GM19240 (cell line): ENCODE data around the gene SYPL1.

Source experiments
- DNase-seq: peaks from one replicate; pipeline ENCODE4 v3.0.0; 2011; ENCODE audit warnings: low spot score; ENCODE audit not compliant: insufficient read length

Gene SYPL1

DNA sequence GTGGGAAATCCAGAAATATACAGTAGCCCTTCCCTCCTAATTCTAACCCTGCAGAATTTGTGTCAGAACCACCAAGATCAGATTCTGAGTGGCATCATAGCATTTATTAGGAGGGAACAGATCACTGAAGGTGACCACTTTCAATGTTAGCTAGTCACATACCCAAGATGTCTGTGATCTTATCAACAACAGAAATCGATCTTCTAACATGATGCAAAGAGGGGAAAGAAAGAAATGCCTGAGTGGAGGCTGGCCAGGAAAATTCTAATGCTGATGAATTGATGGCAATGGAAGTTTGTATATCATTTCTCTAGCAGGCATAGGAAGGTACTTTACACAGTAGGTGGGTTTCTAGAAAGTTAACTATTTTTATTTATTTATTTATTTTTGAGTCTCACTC lies 10.6 kb upstream of the SYPL1 start:
- DNase-seq: no peak

DNA sequence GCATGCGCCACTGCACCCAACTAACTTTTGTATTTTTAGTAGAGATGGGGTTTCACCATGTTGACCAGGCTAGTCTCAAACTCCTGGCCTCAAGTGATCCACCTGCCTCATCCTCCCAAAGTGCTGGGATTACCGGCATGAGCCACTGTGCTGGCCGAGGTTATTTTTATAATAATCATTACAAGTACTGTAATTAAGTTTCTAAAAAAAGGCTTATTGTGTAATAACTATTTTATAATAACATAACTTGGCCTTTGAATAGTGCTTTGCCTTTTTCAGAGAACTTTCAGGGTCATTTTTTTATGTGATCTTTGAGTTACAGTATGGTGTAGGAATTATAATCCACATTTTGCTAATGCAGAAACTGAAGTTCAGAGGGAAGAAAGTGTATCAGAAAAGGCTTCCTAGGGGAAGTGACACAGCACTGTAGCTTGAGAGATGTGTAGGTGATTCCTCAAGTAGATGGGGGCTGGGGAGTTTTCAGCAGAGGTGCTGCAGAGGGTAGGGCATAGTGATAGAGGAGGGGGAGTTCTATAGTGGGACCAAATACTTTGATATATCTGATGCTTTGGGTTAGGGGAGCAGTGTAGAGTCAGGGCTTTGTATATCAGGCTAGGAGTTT lies 9.2 kb upstream of the SYPL1 start:
- DNase-seq: no peak

DNA sequence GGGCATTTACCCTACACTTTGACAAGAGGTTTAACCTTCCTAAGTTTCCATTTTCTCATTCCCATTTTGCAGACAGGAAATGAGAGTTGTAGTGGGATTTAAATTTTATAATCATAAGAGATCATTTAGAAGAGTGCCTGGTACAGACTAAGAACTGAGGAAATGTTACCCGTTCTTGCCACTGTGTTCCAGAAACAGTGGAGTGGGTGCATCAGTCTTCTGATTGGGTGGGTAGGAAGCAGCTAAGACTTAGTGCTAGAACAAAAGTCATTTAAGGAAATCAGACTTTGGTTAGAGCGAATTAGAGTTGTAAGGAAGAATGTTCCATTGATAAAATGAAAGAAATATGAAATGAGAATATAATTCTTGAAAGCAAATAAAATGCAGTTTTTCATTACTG lies 8.4 kb upstream of the SYPL1 start:
- DNase-seq: no peak

DNA sequence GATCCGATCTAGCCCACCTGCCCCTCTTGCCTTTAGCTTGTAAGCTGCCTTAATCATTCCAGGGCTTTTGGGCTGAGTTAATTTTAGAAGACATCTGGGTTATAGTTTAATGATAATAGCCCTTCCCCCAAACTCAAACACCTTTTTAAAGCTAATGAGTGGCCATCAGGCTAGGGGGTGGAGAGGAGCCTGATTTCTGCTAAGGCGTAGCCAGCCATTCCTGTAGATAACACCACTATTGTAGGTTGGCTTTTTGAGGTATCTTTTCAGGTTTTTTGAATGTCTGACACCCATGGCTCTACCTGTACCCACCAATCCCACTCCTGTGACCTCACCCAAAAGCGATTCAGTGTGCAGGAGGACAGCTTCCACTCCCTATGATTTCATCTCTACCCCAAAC lies 7.6 kb upstream of the SYPL1 start:
- no peak for DNase-seq

DNA sequence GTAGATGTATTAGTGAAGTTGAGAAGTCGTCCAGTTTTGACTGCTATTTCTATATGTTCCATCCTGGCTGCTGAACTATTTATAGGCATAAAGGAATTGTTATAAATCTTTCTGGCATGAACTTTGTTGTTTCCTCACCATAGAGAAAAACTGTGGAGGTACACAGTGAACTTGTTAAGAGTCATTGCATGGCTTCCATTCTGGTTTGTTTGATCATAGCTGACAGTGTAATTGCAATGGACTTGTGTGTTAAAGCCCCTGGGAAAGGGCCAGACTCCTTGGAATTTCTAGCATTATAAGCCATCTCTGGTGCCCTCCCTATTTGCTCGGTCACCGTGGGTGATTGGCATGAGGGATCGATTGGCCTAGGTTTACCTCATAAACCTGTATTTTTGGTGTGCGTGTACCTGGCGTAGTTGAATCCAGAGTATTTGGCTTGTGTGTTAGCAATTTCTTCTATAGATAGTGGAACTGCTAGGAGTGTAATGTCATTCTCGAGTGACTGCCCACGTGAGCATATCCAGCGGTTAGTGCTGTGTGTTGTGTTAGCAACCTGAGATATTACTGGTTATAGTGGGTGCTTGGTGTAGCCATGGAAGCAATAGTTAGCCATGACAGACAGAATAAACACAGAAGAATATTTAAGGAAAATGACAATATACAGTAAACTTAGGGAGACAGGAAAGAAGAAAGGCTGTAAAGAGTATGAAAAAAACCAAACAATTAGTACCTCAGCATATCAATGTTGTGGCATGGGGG lies 5.9 kb upstream of the SYPL1 start:
- DNase-seq: no peak

DNA sequence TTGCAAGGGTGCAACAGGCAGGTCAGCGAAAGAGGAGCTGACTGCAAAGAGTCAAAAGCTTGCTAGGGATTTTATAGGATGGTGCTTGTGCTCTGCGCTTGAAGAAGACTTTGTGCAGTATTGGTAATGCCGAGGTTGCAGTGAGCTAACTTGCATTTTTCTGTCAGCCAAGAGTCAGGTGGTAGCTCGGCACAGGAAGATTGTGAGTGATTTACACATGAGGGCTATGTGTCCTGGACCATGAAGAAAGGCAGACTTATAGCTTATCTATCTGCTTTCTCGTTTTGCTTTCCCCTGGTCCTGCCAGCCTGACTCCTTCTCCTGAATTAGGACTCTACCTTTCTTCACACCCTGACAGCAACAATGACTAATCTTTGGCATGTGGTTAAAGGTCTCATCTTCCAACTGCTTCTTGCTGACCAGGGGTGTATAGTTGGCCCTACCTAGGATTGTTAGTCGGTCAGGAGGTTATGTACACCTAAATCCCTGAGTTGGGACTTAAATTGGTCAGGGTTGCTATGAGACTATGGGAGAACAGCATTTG lies 4.1 kb upstream of the SYPL1 start:
- DNase-seq: no peak

DNA sequence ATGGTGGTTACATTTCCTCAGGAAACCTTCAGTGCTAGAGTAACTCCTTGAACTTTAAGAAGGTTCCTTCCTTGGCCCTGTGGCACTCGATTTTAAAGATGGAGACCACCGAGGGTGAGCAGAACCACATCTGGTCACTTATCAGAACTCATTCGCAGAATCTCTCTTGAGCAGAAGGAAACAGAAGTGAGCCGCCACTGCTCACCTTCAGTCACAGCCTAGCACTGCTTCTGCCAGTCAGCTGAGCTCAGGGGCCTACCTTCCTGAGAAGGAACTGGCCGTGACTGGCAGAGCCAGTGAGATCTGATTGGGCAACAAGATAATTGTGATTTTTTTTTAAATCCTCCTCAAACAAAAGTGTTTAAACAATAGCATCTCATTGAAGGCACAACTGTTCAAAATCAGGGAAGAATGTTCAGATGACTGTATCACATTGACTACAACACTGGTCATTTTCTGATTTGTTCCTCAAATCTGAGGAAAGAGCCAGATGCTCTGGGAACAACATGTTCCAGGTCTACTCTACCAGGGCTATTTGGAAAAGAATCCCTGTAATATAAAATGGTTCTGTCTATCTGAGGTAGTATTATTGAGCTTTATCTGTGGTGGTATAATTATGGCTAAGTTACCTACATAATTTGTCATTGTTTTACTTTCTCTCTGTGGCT lies 2.7 kb upstream of the SYPL1 start:
- no peak for DNase-seq

DNA sequence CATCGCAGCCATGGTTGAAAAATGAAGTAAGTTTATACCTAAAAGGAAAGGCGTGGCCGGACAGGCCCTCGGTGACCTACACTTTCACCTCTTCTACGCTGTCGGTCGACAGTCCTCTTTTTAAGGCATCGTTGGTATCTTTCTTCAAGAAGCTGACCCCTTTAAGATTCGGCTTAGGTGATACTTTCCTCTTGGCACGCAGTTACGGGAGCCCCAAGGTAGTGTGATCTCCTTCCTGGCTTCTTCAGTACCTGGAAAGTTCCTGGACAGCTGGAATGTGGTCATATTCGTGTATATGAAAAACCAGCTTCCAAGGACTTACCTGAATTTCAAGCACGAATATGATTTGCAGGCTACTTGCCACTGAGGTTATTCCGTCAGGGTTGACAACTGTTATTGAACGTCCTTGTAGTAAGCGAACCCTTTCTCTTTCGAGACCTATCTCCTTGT lies 885 bp upstream of the SYPL1 start:
- no peak for DNase-seq

DNA sequence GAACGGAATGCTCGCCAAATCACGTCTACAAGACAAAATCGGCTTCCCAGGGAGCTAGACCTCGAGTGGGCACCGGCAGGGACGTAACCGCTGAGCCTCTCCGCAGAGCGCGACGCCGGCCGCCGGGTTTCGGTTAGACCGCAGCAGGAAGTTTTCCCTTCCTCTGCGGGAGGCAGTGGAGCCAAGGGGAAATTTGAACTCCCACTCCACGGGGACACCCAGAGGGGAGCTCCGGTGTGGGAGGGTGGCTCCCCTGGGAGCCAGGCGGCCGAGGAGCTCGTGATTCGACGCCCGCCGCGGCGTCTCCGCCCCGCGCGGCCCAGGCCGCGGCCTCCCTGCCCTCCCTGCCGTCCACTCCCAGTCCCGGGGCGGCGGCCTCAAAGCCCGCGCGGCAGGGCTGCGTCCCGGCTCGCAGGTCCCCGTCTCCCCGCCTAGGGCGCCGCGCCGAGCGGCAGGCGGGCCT lies 426 bp downstream of the SYPL1 start:
- DNase-seq: no peak

DNA sequence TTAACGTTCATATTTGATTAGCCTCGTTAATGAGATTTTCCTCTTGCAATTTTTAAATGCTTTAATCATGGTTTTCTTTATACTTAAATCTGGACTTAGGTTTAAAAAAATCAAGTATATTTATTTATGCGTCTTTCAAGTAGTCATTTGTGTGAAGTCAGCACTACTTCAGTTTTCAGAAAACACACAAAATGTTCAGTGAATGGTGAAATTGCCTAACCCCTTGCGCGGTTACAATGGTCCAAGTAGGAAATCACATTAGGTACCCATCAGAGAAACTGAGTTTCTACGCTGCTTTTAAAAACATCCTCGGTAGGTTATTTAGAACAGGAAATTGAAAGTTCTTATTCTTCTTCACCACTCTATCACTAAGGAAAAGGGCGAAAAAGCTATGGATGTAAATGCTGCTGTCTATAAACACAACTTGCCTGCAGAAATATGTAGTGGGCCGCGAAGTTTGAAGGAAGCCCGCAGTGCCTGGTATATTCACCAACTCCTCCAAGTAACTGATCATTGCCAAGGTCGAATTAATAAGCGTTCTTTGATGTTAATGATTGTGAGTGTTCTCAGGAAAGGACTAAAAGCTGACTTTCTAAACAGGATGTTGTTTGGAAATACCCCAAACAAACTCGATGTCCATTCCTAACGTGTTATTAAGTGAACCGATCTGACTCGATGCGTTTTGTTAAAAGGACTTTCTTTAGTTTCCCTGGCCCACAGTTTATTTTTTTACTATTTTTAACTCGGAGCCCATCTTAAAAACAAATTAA lies 1.0 kb downstream of the SYPL1 start:
- no peak for DNase-seq

DNA sequence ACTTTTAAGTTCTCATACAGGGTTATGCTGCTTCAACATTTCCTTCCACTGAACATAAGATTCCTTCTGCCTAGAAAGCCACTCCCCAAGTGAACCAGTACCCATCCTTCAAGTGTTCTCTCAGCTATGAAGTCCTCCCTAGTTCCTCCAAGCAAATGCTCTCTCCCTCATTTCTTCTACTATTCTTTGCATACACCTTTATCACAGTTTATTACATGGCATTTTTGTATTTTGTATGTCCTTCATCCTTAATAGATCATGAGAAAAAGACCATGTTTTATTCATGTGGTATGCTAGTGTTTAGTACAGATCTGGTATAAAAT lies 1.9 kb downstream of the SYPL1 start:
- DNase-seq: no peak

DNA sequence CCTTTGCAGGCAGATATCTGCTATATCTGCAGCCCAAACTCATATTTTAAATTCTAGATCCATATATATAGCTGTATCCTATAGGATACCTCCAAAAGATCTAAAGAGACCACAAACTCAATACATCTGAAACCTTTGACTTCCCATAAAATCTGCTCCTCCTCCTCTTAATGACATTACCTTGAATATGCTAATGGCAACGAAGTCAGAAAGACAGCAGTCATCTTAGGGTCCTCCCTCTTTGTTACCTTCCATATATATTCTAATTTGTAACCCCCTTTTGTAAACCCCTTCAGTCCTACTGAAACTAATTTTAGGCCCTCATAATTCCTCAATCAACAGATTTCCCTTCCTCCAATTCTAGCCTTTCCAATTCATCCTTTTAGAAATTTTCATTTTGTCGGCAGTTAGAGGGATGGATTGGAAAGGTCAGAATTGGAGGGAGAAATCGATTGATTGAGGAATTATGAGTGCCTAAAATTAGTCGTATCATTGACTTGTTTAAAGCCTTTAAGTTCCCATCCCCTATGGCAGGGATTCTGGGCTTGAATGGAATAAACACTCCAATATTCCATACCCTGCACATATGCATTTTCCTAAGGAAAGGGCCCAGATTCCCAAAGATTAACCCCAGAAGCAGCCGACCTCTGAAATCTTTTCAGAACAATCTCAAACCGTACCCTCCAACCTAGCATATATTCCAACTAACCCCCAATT lies 2.4 kb downstream of the SYPL1 start:
- DNase-seq: no peak

DNA sequence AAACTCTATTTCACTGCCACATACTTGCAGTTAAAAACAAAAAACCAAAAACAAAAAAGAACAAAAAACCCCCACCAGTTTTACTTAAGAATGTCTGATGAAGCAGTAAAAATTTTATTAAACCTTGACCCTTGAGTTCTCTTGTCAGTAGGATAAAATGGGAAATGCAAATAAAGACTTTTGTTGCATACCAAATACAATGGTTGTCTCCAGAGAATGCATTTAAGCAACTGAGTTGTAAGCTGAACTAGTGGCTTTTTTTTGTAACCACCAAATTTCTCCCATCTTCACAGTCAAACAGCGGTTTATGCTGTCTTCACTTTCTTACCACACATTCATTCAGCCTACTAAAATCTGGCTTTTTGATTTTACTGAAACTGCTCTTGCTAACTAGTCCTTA lies 3.1 kb downstream of the SYPL1 start:
- DNase-seq: no peak

DNA sequence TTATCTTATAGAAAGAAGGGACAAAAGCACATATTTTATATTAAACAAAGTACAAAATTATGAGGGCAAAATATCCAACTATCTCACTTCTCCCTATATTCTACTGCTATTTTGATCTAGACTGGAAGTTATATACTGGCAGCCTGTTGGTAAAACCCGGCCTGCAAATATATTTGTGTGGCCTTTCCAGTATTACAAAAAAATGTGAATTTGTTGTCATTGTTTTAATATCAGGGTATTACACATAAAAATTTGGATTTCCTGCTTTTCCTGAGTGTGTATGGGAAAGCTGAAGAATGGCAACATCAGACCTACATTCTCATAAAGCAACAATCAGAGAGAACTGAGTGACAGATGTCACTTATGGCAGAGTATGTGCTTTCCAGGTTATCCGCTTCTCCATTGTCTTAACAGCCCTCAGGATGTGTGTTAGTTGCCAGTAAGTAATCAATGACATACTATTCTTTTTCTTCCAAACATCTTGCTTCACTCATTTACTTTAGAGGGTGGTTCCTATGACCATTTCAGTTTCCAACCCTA lies 7.3 kb downstream of the SYPL1 start:
- no peak for DNase-seq

DNA sequence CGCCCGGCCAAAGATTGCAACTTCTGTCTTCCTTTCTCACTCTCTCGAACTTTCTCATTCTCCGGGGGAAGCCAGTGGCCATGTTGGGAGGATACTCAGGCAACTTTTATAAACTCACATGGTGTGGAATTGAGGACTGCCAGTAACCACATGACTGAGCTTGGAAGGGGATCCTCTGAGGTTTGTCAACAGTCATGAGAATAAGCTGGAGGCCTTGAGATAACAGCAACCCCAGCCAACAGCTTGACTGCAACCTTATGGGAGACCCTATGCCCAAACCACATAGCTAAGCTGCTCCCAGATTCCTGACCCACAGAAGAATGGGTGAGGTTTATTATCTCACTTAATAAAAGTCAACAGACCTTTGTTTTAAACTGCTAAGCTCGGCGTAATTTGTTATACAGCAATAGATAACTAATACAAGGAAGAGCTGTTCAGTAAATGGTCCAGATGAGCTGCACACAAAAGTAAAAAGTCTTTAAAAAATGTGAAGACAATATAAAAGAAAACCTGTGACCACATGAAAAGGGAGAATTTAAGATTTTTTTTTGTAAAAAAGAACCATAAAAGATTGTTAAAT lies 9.6 kb downstream of the SYPL1 start:
- no peak for DNase-seq

DNA sequence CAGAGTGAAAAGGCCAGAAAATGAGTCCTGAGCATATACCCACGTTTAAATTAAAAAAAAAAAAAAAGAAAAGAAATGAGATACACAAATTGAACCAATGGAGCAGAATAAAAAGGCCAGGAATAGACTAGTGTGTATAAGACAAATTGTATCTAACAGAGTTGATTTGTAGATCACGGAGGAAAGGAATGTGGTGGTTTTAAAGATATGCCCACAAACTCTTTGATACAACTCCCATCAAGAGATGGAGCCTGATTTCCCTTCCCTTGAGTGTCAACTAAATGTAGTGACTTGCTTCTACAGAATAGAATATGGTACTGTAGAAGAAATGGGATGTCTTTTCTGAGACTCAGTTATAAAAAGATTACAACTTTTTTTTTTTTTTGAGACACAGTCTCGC lies 10.4 kb downstream of the SYPL1 start:
- DNase-seq: no peak

DNA sequence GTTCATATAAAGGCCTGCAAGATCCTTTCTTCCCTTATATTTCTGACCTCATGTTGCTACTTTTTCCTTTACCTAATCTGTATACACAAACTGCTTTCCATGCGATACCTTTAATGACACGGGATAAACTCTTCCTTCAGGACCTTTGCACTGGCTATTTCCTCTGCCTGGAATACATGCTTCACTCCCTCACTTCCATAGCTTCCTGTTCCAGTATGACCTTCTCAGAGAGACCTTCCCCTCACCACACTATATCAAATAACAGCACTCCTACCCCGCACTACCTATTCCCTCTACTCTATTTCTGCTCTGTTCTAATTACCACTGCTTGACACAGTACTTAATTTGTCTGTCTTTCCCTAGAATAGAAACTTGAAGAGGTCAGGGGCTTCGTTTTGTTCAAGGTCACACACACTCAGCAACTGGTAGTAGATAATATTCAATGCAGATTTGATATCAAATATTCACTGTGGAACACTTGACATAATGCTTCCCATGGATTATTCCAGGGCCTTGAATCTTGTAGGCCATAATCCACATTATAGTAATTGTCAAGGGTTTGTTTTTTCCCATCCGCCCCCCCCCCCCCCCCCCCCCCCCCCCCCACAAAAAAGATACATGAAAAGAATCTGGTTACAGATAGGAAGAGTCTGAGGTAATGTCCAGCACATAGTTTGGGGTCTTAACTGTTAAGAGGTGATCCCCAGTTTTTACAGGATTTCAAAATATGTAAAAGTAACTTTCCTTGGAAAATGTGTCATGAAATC lies 11.1 kb downstream of the SYPL1 start:
- DNase-seq: no peak

DNA sequence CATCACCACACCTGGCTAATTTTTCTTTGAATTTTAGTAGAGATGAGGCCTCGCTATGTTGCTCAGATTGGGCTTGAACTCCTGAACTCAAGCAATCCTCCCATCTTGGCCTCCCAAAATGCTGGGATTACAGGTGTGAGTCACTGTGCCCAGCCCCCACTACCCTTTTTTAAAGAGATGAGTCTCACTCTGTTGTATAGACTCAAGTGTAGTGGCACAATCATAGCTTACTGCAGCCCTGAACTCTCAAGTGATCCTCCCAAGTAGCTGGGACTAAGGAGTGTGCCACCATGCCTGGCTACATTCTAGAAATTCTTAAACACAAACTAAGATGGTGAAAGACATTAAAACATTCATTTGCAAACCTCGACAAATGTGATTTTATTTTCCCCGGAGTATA lies 12.6 kb downstream of the SYPL1 start:
- no peak for DNase-seq

DNA sequence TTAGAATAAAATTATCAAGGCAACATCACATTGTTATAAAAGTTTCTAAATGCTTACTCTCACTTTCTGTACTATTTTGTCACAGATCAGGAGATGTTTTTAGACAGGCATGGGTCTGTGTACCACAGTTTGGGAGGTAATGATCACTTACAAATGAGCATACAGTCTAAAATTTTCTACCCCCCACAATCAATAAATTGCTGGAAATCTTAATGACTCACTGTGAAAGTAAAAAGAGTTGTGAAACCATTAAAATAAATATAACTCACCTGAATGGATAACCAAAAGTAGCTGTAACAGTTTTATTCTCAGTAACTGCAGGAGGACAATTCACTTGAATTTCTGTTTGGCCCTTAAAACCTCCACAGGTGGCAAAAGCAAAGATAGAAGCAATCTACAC lies 13.2 kb downstream of the SYPL1 start:
- DNase-seq: no peak

DNA sequence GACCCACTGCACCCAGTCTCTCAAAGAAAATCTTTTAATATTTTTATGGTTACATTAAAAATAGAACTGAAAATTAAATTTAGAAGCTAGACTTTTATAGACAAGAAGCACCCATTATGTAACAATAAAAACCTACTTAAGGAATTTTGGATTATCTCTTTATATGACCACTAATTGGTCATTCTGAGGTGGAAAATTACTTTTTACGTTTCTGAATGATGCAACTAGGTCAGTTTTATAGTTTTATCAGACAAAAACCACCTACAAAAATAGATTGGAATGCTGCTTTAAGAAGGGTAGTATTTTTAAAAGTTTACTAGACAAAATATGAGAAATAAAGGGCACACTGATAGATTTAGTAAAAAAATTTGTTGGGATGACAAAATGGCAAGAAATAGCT lies 16.5 kb downstream of the SYPL1 start:
- no peak for DNase-seq
